DND-41 (cell line): ENCODE measurements around the gene GTF2A1.

Experiments used
- ATAC-seq: fragments of 200-7000 bp; cut with Tn5 transposase; 3 replicates; pipeline ENCODE4 v1.9.1; 2021; ENCODE audit warnings: low read depth; ENCODE audit not compliant: insufficient read depth
- DNase-seq: peaks from one replicate; pipeline ENCODE4 v3.0.0-alpha.2; 2020
- H2AFZ ChIP-seq: 2 replicates; pipeline ENCODE4 v1.6.0; 2012; ENCODE audit warnings: low read depth, low read length
- H3K27ac ChIP-seq: 2 replicates; pipeline ENCODE4 v1.5.1; 2012; ENCODE audit warnings: low read length, inconsistent platforms
- H3K27me3 ChIP-seq: fragments of 200-600 bp; sonication (generic); 2 replicates; pipeline ENCODE4 v1.6.0; 2012; ENCODE audit warnings: low read length, mild to moderate bottlenecking, inconsistent platforms; ENCODE audit not compliant: insufficient read depth, poor library complexity
- H3K36me3 ChIP-seq: 2 replicates; pipeline ENCODE4 v1.5.1; 2012; ENCODE audit warnings: low read length, inconsistent platforms; ENCODE audit not compliant: insufficient read depth
- H3K4me1 ChIP-seq: 2 replicates; pipeline ENCODE4 v1.5.1; 2012; ENCODE audit warnings: mild to moderate bottlenecking, low read length; ENCODE audit not compliant: insufficient read depth
- H3K4me2 ChIP-seq: 2 replicates; pipeline ENCODE4 v1.6.0; 2012; ENCODE audit warnings: mild to moderate bottlenecking, moderate library complexity, low read length, inconsistent platforms; ENCODE audit not compliant: insufficient read depth
- H3K4me3 ChIP-seq, 2 experiments: fragments of 200-600 bp in 1 of 2; shearing (Covaris generic) in 1 of 2; 2 replicates each; pipeline ENCODE4 v1.5.1; 2012 to 2016; ENCODE audit warnings: inconsistent platforms in 2 of 2, low read length in 2 of 2, mild to moderate bottlenecking in 2 of 2, low read depth in 1 of 2, moderate library complexity in 1 of 2
- H3K79me2 ChIP-seq: 2 replicates; pipeline ENCODE4 v1.6.0; 2012; ENCODE audit warnings: low read length, inconsistent platforms; ENCODE audit not compliant: insufficient read depth
- H3K9ac ChIP-seq: 2 replicates; pipeline ENCODE4 v1.6.0; 2012; ENCODE audit warnings: low read depth, mild to moderate bottlenecking, inconsistent platforms, low read length, moderate library complexity
- H3K9me3 ChIP-seq: 2 replicates; pipeline ENCODE4 v1.5.1; 2012; ENCODE audit warnings: low read length, moderate library complexity, mild to moderate bottlenecking, inconsistent platforms; ENCODE audit not compliant: insufficient read depth, severe bottlenecking
- H4K20me1 ChIP-seq: 2 replicates; pipeline ENCODE4 v1.6.0; 2012; ENCODE audit warnings: low read length; ENCODE audit not compliant: insufficient read depth
- EZH2 ChIP-seq: IDR thresholded peaks from 3 replicates; pipeline ENCODE4 v1.6.1; 2012; ENCODE audit warnings: borderline replicate concordance, low read depth, mild to moderate bottlenecking, moderate library complexity, low read length, inconsistent platforms; ENCODE audit not compliant: severe bottlenecking
- TF ChIP-seq, protein P1 (sequence below): IDR thresholded peaks from 2 replicates; pipeline ENCODE4 v1.5.1; 2012; ENCODE audit warnings: borderline replicate concordance, low read length, moderate library complexity, mild to moderate bottlenecking; ENCODE audit not compliant: poor library complexity, severe bottlenecking; ENCODE audit errors: extremely low read depth

The GTF2A1 gene

DNA sequence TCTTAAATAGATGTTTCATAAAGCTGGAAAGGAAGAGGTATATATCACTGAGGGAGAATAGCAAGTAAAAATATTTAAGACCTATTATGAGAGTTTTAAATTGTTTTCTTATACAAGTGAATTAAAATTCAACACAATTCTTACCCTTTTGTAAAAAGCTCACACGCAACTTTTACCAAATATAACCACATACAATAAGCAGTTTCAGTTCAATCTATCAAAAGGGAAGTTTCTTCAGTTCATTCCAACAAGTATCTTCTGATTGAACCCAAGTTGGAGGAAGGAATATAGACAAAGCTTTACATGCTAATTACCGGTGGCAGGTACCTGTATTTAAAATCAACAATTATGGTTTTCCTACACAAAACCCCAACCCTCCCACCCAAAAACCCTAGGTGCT lies 41.1 kb downstream of the GTF2A1 start:
- H3K79me2 ChIP-seq, result peaks cover 19% of the 10 kb centered on the region; the same call in 1 of the 2 replicates
- no peak overlapping the region for H3K27ac ChIP-seq
- no peaks in the 10 kb centered on the region for H3K27me3 ChIP-seq
- no peak overlapping the region for H3K4me3 ChIP-seq
- no peak for DNase-seq
- H2AFZ ChIP-seq, result no peak overlapping the region
- H3K36me3 ChIP-seq, result peaks cover 56% of the 10 kb centered on the region
- no peaks in the 10 kb centered on the region; the same call in 1 of the 2 replicates for H4K20me1 ChIP-seq
- H3K4me2 ChIP-seq, result no peak overlapping the region
- ATAC-seq, result no peak
- no peaks in the 10 kb centered on the region for H3K4me1 ChIP-seq
- TF ChIP-seq, protein P1, sequence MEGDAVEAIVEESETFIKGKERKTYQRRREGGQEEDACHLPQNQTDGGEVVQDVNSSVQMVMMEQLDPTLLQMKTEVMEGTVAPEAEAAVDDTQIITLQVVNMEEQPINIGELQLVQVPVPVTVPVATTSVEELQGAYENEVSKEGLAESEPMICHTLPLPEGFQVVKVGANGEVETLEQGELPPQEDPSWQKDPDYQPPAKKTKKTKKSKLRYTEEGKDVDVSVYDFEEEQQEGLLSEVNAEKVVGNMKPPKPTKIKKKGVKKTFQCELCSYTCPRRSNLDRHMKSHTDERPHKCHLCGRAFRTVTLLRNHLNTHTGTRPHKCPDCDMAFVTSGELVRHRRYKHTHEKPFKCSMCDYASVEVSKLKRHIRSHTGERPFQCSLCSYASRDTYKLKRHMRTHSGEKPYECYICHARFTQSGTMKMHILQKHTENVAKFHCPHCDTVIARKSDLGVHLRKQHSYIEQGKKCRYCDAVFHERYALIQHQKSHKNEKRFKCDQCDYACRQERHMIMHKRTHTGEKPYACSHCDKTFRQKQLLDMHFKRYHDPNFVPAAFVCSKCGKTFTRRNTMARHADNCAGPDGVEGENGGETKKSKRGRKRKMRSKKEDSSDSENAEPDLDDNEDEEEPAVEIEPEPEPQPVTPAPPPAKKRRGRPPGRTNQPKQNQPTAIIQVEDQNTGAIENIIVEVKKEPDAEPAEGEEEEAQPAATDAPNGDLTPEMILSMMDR, result no peak
- no peak for TF ChIP-seq EZH2
- no peak overlapping the region for H3K9ac ChIP-seq
- no peaks in the 10 kb centered on the region for H3K9me3 ChIP-seq

DNA sequence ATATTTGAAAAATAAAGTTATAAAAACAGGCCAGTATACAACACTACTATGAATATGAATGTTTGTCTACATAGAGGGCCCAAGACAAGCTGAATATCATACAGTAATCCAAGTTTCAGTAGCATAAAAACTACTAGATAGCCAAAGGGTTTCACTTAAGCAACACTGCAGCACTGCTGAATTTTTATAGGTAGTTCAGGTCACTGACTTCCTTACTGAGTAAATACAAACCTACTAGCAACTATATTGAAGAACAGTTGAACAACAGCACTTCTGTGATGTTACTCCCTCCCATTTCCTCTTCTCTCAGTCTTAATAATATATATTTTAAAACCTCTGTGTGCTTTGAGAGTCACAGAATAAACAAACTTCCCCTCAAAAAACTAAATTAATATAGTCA lies 42.7 kb downstream of the GTF2A1 start:
- no peak overlapping the region for H2AFZ ChIP-seq
- no peaks in the 10 kb centered on the region for H3K4me1 ChIP-seq
- TF ChIP-seq, protein P1, result no peak
- no peak for TF ChIP-seq EZH2
- H3K27ac ChIP-seq, result no peak overlapping the region
- H3K4me3 ChIP-seq, result no peak overlapping the region
- H3K4me2 ChIP-seq, result no peak overlapping the region
- H3K36me3 ChIP-seq, result peaks cover 41% of the 10 kb centered on the region
- no peak for ATAC-seq
- no peaks in the 10 kb centered on the region for H3K27me3 ChIP-seq
- DNase-seq, result no peak
- H4K20me1 ChIP-seq, result no peaks in the 10 kb centered on the region; the same call in 1 of the 2 replicates
- H3K79me2 ChIP-seq, result peaks cover 14% of the 10 kb centered on the region; the same call in 1 of the 2 replicates
- no peak overlapping the region for H3K9ac ChIP-seq
- H3K9me3 ChIP-seq, result no peaks in the 10 kb centered on the region

DNA sequence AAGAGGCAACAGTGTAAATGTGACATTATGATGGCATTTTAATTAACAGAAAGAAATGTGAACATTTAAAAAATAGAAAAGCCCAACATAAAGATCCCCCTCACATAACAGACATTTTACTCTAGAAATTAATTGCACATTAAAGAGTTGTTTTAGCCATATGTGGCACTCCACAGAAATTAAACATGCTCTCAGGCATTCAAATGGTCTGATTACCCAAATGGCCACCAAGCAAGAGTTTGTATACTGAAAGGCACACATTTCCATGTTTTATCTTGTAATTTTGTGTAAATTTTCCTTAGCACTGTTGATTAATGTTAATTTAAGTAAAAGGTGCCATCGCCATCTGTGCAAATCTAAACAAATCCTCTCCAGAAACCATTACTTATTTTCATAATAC lies 43.5 kb downstream of the GTF2A1 start:
- H3K9ac ChIP-seq, result no peak overlapping the region
- no peak for ATAC-seq
- H3K4me3 ChIP-seq, result no peak overlapping the region
- H3K79me2 ChIP-seq, result peaks cover 5% of the 10 kb centered on the region; the same call in 1 of the 2 replicates
- no peak overlapping the region for H3K4me2 ChIP-seq
- H2AFZ ChIP-seq, result no peak overlapping the region
- no peak for DNase-seq
- H3K9me3 ChIP-seq, result no peaks in the 10 kb centered on the region
- H3K27ac ChIP-seq, result no peak overlapping the region
- TF ChIP-seq, protein P1, result no peak
- no peak for TF ChIP-seq EZH2
- H3K36me3 ChIP-seq, result peaks cover 32% of the 10 kb centered on the region
- H3K27me3 ChIP-seq, result no peaks in the 10 kb centered on the region
- H4K20me1 ChIP-seq, result no peaks in the 10 kb centered on the region; the same call in 1 of the 2 replicates
- H3K4me1 ChIP-seq, result peaks cover 1% of the 10 kb centered on the region; the same call in 1 of the 2 replicates

DNA sequence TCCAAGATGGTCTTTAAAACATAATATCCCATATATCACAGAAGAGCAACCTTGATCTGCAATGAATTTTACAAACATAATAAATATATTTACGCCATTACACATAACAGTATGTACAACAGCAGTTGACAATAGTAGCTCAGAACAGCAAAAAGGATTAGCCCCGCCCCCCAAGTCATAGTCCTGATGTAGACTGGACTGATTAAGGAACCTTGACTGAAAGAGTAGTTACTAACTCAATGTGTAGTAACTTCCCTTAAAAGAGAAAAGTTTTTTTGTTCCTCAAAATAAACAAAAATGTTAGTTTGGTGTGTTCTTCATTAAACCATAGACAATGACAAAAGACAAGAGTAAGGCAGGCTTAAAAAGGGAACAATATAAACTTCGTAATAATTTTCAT lies 44.5 kb downstream of the GTF2A1 start:
- H3K27ac ChIP-seq, result no peak overlapping the region
- DNase-seq, result no peak
- H4K20me1 ChIP-seq, result no peaks in the 10 kb centered on the region; the same call in 1 of the 2 replicates
- peaks cover 11% of the 10 kb centered on the region for H3K4me1 ChIP-seq
- H3K9me3 ChIP-seq, result no peaks in the 10 kb centered on the region
- no peak overlapping the region for H2AFZ ChIP-seq
- H3K4me3 ChIP-seq, result no peak overlapping the region
- ATAC-seq, result no peak
- peaks cover 2% of the 10 kb centered on the region; the same call in 1 of the 2 replicates for H3K79me2 ChIP-seq
- peaks cover 23% of the 10 kb centered on the region for H3K36me3 ChIP-seq
- H3K4me2 ChIP-seq, result no peak overlapping the region
- H3K9ac ChIP-seq, result no peak overlapping the region
- H3K27me3 ChIP-seq, result no peaks in the 10 kb centered on the region
- TF ChIP-seq EZH2, result no peak
- TF ChIP-seq, protein P1, result no peak
